ENCODE measurements around the gene TIGD1.
"Not testable (repeated sequence)": the region's sequence is repeated elsewhere in the genome, so short reads cannot be mapped to it uniquely, and the experiment has no call there.

The TIGD1 gene

GRCh38 chr2:232550354-232551249 lies at the start of gene TIGD1, which contains the start of gene EIF4E2:
Gene TIGD1 (minus strand): TSS chr2:232550557. CDS start chr2:232549882, 675 bp downstream.
Gene EIF4E2 (plus strand): TSS chr2:232550689. CDS start chr2:232550725, 36 bp downstream.
- DNase-seq, result peak; percentile 86

DNA sequence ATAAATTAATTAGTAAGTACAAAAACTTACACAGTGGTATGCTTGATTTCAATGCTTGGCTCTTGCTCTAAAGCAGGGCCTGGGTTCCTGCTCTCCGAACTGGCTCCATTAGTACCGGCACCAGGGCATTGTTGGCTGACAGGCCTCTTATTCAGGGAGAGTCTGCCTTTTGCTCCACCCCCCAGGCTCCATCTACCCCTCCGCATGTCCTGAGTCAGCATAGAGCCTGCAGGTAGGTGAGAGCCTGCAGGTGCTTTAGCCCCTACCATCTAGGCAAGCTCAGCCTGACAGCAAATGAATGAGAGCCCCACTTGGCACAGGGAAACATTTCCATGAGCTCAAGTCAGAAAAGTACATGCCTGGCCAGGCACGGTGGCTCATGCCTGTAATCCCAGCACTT lies 47.9 kb upstream of the TIGD1 start:
- no peak for DNase-seq

DNA sequence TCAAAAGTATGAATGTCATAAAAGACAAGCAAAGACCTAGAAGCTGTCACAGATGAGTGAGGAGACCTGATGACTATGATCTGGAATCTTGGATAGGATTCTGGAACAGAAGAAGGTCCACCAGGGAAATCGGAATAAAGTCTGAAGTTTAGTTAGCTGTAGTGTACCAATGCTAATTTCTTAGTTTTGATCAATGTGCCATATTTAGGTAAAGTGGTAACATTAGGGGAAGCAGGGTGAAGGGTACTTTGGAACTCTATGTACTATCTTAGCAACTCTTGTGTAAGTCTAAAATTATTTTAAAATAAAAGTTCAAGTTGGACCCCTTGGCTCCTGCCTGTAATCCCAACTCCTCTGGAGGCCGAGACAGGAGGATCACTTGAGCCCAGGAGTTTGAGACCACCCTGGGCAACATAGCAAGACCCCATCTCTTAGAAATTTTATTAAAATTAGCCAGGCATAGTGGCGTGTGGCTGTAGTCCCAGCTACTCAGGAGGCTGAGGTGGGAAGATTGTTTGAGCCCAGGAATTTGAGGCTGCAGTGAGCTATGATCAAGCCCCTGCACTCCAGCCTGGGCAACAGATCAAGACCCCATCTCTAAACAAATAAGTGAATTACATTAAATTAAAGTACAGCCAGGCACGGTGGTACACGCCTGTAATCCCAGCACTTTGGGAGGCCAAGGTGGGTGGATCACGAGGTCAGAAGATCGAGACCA lies 47.2 kb upstream of the TIGD1 start:
- DNase-seq, result no peak

GRCh38 chr2:232593982-232594381 lies 43.6 kb upstream of the TIGD1 start:
- no peak for DNase-seq

GRCh38 chr2:232592772-232593395 lies 42.5 kb upstream of the TIGD1 start:
- no peak for DNase-seq

DNA sequence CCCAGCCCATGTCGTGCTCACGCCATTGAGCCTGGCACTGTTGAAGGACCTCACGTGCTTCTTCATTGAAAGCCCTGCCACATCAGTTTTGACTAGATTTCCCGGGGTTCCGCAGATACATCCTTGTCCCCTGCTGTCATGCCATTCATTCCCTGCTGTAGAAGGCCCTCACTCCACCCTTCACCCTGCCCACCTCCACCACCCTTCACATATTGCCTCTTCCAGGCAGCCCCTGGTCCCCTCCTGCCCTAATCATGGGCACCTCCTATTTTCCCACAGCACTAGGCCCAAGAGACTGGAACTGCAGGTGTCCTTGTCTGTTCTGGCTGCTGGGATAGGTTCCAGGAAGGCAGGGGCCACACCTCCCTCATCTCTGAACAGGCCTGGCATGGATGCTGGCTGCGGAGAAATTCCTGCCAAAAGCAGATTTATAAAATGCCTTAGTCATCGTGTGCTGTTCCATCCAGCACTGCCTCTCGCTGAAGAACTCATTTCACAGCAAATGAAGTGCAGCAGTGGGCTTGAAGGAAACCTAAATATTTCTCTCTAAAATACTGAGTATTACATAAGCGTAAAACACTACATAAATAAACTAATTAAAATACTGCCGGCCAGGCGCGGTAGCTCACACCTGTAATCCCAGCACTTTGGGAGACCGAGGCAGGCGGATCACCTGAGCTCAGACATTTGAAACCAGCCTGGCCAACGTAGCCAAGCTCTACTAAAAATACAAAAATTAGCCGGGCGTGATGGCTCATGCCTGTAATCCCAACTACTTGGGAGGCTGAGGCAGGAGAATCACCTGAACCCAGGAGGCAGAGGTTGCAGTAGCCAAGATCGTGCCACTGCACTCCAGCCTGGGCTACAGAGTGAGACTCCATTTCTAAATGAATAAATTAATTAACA lies 38.6 kb upstream of the TIGD1 start:
- no peak for DNase-seq

GRCh38 chr2:232588031-232588430 lies 37.7 kb upstream of the TIGD1 start:
- DNase-seq, result no peak

DNA sequence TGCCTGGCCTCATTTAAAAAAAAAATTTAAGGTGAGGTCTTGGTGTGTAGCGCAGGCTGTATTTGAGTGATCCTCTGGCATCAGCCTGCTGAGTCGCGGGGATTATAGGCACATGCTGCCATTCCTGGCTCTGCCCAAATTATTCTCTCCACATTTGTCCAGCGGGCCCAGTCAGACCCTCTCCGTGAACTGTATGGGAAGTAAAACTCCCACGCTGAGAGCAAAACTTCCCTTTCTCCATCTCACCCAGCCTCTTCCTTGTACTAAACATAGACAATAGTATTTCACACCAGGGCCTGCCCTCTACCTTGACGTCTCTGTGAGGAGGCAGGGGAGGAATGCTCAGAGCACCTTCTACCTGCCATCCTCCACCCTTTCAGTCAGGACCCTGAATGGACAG lies 37.2 kb upstream of the TIGD1 start:
- DNase-seq, result no peak

GRCh38 chr2:232586943-232587505 lies 36.7 kb upstream of the TIGD1 start:
- DNase-seq, result no peak

DNA sequence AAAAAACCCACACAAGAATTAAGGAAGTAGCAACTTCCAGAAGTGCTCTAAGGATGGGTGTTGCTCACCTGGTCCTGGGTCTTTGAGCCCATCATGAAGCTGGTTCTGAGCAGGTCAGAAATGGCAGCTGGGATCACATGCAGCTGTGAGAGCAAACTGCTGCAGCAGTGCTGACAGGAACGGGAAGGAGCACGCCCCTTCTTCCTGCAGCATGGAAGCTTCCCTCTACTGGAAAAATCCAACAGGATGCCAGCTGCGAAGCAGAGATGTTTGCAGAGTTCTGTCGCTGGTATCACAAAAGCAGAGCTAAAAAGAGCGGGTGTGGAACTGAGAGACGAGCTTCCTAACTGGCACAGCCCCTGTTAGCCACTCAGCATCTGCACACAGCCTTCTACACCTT lies 33.9 kb upstream of the TIGD1 start:
- no peak for DNase-seq

GRCh38 chr2:232581725-232582124 lies 31.4 kb upstream of the TIGD1 start:
- DNase-seq, result no peak

- no peak for DNase-seq
Measured at GRCh38 chr2:232580648-232580981, 30.3 kb upstream of the TIGD1 start.

- no peak for DNase-seq
Measured at GRCh38 chr2:232578626-232579025, 28.3 kb upstream of the TIGD1 start.

- DNase-seq, result no peak
Measured at GRCh38 chr2:232577841-232578240, 27.5 kb upstream of the TIGD1 start.

DNA sequence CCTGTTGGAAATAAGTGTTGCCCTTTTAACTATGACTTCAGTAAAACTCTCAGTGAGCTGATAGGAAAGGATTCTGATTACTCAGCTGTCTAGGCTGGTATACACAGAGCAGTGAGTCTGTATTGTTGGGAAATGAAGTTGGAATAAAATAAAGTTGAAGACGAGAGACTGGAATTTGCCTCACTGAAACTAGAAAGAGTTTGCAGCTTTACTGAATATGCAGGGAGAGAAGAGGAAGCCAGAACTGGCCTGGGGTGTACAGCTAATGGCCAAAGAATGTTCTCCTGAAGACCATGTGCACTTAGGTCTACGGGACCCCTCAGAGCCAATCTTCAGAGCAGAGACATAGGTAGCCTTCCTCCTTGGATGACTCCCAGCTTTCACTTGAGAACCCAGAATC lies 26.6 kb upstream of the TIGD1 start:
- DNase-seq, result no peak

DNA sequence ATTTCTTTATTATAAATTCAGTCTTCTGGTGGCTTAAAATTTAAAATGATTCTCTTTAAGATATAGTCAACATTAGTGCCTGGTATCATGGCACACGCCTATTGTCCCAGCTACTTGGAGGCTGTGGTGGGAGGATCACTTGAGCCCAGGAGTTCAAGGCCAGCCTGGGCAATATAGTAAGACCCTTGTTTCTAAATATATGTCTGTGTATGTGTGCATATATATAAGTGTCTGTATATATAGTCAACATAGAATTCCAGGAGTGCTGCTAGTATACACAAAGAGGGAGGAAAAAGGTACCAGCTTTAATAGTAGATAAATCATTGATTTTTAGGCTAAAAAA lies 25.0 kb upstream of the TIGD1 start:
- no peak for DNase-seq

GRCh38 chr2:232574674-232575403 lies 24.5 kb upstream of the TIGD1 start:
- DNase-seq, result no peak

DNA sequence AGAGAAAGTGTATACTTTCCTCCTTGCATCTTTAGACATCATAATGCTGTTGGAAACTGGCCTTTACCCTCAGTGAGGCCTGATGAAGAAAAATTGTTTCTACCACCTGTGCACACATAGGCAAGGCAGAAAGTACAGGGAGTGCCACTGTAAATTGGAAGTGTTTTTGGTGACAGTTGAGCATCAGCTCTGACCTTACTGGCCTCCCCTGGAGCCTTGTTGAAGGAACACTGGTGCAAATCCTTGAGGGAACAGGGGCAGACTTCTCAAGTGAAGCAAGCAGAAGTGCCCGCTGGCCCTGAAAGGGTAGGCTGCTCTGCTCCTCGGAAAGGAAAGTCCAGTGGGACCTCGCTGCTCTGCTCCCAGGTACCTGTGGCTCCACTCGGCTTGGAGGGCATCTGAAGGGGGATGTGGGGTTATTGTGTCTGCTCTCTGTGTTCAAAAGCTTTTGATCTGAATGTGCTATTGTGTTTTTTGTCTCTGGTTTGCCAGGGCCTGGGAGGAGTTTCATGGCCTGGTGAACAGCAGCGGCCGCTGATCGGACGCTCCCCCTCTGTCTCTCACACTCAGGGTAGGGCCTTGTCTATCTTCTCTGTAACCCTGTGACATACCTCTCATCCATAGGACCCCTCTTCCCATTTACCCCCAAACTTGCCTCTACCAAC lies 23.5 kb upstream of the TIGD1 start:
- no peak for DNase-seq

DNA sequence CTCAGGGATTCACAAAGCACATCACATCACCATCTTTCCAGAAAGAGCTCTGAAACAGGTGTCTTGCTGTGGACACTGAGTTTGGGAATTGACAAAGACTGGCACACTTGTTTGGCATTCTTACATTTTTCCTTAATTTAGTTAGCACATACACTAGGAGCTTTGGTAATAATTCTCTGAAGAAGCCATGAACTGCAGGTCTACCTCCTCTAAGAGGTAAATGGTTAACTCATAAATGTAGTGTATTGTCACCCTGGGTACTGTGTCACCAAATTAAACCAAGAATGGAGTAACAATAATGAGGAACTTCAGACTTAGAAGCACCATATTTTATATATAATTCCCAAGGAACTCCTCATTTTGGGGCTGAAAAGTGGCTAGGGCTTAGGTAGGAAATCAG lies 22.7 kb upstream of the TIGD1 start:
- DNase-seq, result no peak

GRCh38 chr2:232571026-232571474 lies 20.7 kb upstream of the TIGD1 start:
- no peak for DNase-seq

- not testable (repeated sequence) for DNase-seq
Measured at GRCh38 chr2:232570481-232570880, 20.1 kb upstream of the TIGD1 start.

Measured in activated effector memory CD4-positive, alpha-beta T cell treated with Interleukin-2 at 50 U/mL for 16 hours (primary cell).